NCI-H345 (cell line): ENCODE measurements around the gene MYL11.
A peak's percentile ranks its signal among the peaks of the same experiment; 100 is the strongest.

Experiments used
- DNase-seq: peaks from one replicate; lab custom pipeline; 2025; lab: John Stamatoyannopoulos, UW

MYL11 gene

GRCh38 chr16:30371248-30371816 lies 3.3 kb upstream of the MYL11 start:
- no peak for DNase-seq

- no peak for DNase-seq
Measured at GRCh38 chr16:30372038-30372712, 2.4 kb upstream of the MYL11 start.

GRCh38 chr16:30372725-30373124 lies 1.9 kb upstream of the MYL11 start:
- no peak for DNase-seq

- DNase-seq, result no peak
Measured at GRCh38 chr16:30375864-30376263, 1.3 kb downstream of the MYL11 start.

DNA sequence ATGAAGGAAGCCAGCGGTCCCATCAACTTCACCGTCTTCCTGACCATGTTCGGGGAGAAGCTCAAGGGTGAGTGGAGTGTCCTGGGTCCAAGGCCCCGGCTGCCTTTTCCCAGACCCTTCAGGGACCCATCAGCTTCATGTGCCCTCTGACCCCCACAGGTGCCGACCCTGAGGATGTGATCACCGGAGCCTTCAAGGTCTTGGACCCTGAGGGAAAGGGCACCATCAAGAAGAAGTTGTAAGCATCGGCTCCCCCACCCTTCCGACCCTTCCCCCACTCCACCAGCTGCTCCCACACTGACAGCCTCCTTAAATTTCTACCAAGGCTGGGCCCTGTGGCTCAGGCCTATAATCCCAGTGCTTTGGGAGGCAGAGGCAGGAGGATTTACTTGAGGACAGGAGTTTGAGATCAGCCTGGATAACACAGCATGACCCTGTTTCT lies 1.9 kb downstream of the MYL11 start:
- no peak for DNase-seq

DNA sequence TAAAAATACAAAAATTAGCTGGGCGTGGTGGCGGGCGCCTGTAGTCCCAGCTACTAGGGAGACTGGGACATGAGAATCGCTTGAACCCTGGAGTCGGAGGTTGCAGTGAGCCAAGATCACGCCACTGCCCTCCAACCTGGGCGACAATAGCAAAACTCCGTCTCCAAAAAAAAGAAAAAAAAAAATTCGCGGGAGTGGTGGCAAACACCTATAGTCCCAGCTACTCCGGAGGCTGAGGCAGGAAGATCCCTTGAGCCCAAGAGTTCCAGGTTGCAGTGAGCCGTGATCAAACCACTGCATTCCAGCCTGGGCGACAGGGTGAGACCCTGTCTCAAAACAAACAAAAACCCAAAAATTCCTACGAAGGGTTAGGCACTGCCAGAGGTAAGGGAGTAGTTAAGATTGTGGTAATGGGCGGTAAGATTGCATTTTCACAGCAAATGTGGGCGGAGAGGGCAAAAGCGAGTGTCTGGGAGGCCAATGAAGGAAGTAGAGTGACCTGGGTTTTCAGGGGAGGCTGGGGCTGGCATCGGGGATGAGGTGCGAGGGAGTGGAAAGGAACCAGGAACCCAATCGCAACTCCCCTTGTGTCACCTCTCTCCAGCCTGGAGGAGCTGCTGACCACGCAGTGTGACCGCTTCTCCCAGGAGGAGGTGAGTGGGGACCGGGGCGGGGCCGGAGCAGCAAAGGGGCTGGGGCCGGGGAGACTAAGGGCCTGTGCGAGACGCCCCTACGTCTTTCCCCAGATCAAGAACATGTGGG lies 2.6 kb downstream of the MYL11 start:
- DNase-seq, result no peak

GRCh38 chr16:30377812-30378235 lies 3.2 kb downstream of the MYL11 start:
- DNase-seq, result peak; percentile 93

GRCh38 chr16:30378236-30379157 lies 3.9 kb downstream of the MYL11 start:
- peak; percentile 100 for DNase-seq

DNA sequence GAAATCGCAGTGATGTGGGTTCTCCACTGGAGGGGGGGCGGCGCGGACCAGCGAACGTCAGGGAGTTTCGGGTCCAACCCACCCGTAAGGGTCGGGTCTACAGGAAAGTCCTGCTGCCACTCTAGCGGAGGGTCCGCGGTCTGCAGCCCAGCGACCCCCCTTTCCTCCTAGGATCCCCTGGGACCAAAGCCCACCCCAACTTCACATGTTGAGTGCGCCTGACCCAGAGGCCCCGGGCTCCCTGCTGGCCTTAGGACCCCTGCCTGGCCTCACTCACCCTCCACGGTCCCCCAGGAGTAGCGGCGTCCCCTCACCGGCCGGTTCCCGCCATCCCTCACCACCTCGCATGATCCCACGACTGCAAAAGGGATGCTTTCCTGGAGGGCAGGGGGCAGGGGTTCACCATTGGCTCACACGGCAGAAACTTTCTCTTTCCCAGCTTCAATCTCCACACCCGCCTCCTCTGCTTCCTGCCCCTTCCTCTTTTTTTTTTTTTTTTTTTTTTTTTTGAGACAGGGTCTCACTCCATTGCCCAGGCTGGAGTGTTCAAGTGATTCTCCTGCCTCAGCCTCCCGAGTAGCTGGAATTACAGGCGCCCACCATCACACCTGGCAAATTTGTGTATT lies 4.7 kb downstream of the MYL11 start:
- no peak for DNase-seq

DNA sequence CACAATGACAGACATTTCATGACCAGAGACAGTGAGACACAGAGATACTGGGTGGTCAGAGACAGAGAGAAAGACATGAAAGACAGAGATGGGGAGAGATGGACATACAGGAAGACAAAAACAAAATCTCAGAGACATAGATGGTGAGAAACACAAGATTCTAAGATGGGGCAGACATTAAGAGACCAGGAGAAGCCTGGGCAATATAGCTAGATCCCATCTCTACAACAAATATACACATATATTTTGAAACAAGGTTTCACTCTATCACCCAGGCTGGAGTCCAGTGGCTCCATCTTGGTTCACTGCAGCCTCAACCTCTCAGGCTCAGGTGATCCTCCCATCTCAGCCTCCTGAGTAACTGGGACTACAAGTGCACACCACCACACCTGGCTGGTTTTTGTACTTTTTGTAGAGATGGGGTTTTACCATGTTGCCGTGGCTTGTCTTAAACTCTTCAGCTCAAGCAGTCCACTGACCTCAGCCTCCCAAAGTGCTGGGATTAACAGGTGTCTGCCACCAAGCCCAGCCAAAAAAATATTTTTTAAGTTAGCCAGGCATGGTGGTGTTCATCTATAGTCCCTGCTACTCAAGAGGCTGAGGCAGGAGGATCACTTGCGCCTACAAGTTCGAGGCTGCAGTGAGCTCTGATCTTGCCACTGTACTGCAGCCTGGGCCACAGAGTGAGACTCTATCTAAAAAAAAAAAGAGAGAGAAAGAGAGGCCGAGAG lies 5.6 kb downstream of the MYL11 start:
- no peak for DNase-seq

GRCh38 chr16:30380803-30381208 lies 6.2 kb downstream of the MYL11 start:
- DNase-seq, result no peak

GRCh38 chr16:30381291-30382041 lies 6.9 kb downstream of the MYL11 start:
- no peak for DNase-seq

- no peak for DNase-seq
Measured at GRCh38 chr16:30382111-30382881, 7.7 kb downstream of the MYL11 start, which contains the start of gene SEPTIN1. Gene SEPTIN1, minus strand, starts transcription at chr16:30382561. Its CDS starts 19 bp downstream, at chr16:30382542.

DNA sequence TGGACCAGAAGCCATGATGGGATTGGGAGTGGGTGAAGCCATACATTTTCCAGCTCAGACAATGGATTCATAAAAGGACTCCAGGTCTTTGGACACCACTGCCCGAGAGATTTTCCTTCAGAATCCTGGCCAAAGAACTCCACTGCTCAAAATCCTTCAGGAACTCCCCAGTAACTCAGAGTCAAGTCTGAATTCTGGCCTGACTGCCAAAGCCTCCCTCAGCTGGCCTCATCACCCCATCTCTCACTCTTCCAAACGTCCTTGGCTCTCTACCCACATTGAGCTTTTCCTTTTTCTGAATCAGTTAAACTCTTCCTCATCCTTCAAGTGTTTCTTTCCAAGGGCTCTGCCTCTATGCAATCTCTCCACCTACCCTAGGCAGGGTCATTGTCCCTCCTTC lies 8.9 kb downstream of the MYL11 start:
- DNase-seq, result no peak

DNA sequence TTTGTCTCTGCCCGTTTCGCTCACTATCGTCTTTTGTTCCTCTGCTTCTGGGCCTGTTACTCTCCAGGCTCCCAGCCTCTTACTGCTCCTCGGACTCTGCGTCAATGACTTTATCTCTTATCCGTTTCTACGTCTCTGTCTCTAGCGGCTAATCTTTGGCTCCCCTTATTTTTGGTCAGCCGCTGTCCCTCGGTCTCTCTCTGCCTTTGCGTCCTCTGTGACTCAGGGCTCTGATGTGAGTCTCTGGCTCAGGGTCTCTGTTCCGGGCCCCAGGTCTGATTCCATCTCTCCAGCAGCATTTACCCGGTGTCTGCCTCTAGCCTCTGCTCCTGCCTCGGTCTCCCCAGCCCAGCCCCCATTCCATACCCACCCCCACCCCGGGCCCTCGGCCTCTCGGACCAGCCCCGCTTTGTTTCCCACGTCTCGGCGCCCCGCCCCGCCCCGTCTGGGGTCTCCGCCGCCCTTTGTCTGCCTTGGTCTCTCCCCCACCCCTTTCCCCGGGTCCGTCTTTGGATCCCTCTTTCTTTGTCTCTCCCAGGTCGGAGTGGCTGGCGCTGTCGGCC lies 20.1 kb downstream of the MYL11 start:
- no peak for DNase-seq

GRCh38 chr16:30395155-30395991 lies 20.8 kb downstream of the MYL11 start, which contains the start of gene ZNF48:
Gene ZNF48, plus strand, starts transcription at chr16:30395420. Its CDS starts 375 bp downstream, at chr16:30395795.
- peak; percentile 87 for DNase-seq

GRCh38 chr16:30395992-30396585 lies 21.5 kb downstream of the MYL11 start:
- DNase-seq, result no peak
